K562 (cell line): ENCODE results near the gene LRRC61. TPM values are rescaled to one million over a fixed set of nuclear protein-coding genes. Genes with fewer than 3 reads are reported as not detected.

Experiments
- BRF1 ChIP-seq: IDR thresholded peaks from 3 replicates; pipeline ENCODE4 v1.6.1; 2011; ENCODE audit warnings: borderline replicate concordance, mild to moderate bottlenecking; ENCODE audit not compliant: insufficient read length; ENCODE audit errors: extremely low read depth
- COPS2 ChIP-seq: fragments of 450-650 bp; conservative IDR thresholded peaks from 2 replicates; pipeline ENCODE4 v1.6.1; 2016; ENCODE audit warnings: mild to moderate bottlenecking, moderate library complexity
- CTCFL ChIP-seq: IDR thresholded peaks from 2 replicates; pipeline ENCODE4 v1.6.1; 2011; ENCODE audit warnings: borderline replicate concordance, low read depth, mild to moderate bottlenecking, moderate library complexity, low read length; ENCODE audit not compliant: insufficient read depth, poor library complexity, severe bottlenecking
- GTF2E2 ChIP-seq: fragments of 200-800 bp; sonication (Bioruptor generic); IDR thresholded peaks from 2 replicates; pipeline ENCODE4 v1.6.1; 2016; ENCODE audit warnings: missing genetic modification characterization, missing compliant biosample characterization
- HDAC2 ChIP-seq: fragments of 450-650 bp; IDR thresholded peaks from 2 replicates; pipeline ENCODE4 v1.6.1; 2016; ENCODE audit warnings: mild to moderate bottlenecking
- KDM4B ChIP-seq, 2 experiments: fragments of 450-650 bp in 1 of 2; sonication (generic) in 1 of 2; IDR thresholded peaks; 2 replicates each; pipeline ENCODE4 v1.6.1; 2016 to 2017; ENCODE audit warnings: borderline replicate concordance in 2 of 2, antibody characterized with exemption in 1 of 2, low read depth in 1 of 2, mild to moderate bottlenecking in 1 of 2
- L3MBTL2 ChIP-seq: fragments of 450-650 bp; IDR thresholded peaks from 2 replicates; pipeline ENCODE4 v1.6.1; 2016; ENCODE audit warnings: mild to moderate bottlenecking, moderate library complexity
- LARP7 ChIP-seq: fragments of 450-650 bp; IDR thresholded peaks from 2 replicates; pipeline ENCODE4 v1.6.1; 2016
- MECOM ChIP-seq: fragments of 250-450 bp; sonication (Bioruptor Pico); IDR thresholded peaks from 2 replicates; pipeline ENCODE4 v1.8.0; 2022; ENCODE audit warnings: inconsistent platforms
- MITF ChIP-seq: IDR thresholded peaks from 2 replicates; pipeline ENCODE4 v1.6.1; 2014; ENCODE audit warnings: antibody characterized with exemption
- NKRF ChIP-seq: fragments of 450-650 bp; IDR thresholded peaks from 2 replicates; pipeline ENCODE4 v1.6.1; 2016; ENCODE audit warnings: borderline replicate concordance
- RFX1 ChIP-seq: fragments of 450-650 bp; IDR thresholded peaks from 2 replicates; pipeline ENCODE4 v1.6.1; 2016; ENCODE audit warnings: mild to moderate bottlenecking, moderate library complexity
- SAP30 ChIP-seq: fragments of 200-600 bp; sonication (generic); IDR thresholded peaks from 2 replicates; pipeline ENCODE4 v1.6.1; 2012; ENCODE audit warnings: borderline replicate concordance, low read depth, mild to moderate bottlenecking, moderate library complexity, low read length, control low read depth, inconsistent platforms; ENCODE audit not compliant: insufficient read depth, poor library complexity, severe bottlenecking
- UBTF ChIP-seq, 2 experiments: IDR thresholded peaks; 2 replicates each; pipeline ENCODE4 v1.6.1; 2012; ENCODE audit warnings: improper control_type of control experiment in 2 of 2, low read depth in 2 of 2, low read length in 2 of 2, borderline replicate concordance in 1 of 2
- XRCC3 ChIP-seq: fragments of 450-650 bp; IDR thresholded peaks from 2 replicates; pipeline ENCODE4 v1.6.1; 2017; ENCODE audit warnings: mild to moderate bottlenecking, moderate library complexity
- ZNF395 ChIP-seq: fragments of 200-800 bp; sonication (Bioruptor generic); IDR thresholded peaks from 2 replicates; pipeline ENCODE4 v1.6.1; 2017; ENCODE audit warnings: missing genetic modification characterization, missing compliant biosample characterization
- ZNF583 ChIP-seq: fragments of 250-450 bp; sonication (Bioruptor Pico); IDR thresholded peaks from 2 replicates; pipeline ENCODE4 v1.4.0; 2020
- polyA plus RNA-seq, 8 experiments: library from polyadenylated mRNA; depleted of rRNA in 4 of 8; stranded (reverse) in 5 of 8; unstranded in 3 of 8; fragments of >200 nt; fragmentation: Nextera tagmentation in 2 of 8; fragmentation: Illumina TruSeq in 1 of 8; extraction: Ambion mirVana in 2 of 8; extraction: Trizol in 1 of 8; gene quantifications; 2 replicates each; pipeline versions ENCODE4 v1.2.1 to v1.2.3, GENCODE V29; 2011 to 2014; ENCODE audit warnings: inconsistent platforms in 1 of 8, missing spikeins in 1 of 8
- total RNA-seq, 7 experiments: library from RNA; depleted of rRNA in 6 of 7; stranded (reverse); fragments of >200 nt in 6 of 7; fragmentation: Illumina TruSeq in 2 of 7; extraction: Trizol in 2 of 7; gene quantifications; 2 replicates each; pipeline versions ENCODE4 v1.2.1 to v1.2.3, GENCODE V29; 2011 to 2021; ENCODE audit warnings: low replicate concordance in 1 of 7

Gene LRRC61
- total and polyA plus RNA-seq, 9 of the 15 experiments (the other 6 are each of a cell fraction or from before 2014, with no cell fraction given) = 1.3 to 55.2 (median 35.2) TPM

- peak; percentile 93 for TF ChIP-seq ZNF395
- TF ChIP-seq HDAC2 = peak; percentile 60; the same call in 1 of the 2 replicates
- TF ChIP-seq MECOM = peak; percentile 71; the same call in 1 of the 2 replicates
- no peak for TF ChIP-seq BRF1
- no peak for TF ChIP-seq COPS2
- peak; percentile 97 for TF ChIP-seq GTF2E2 (tag)
- TF ChIP-seq UBTF (IDR thresholded peaks at IDR 0.05; ENCODE audit: borderline replicate concordance in 1 of 2, low read depth in 2 of 2, low read length in 2 of 2) = peak; percentile 82 to 85
- peak; percentile 87 for TF ChIP-seq MITF
- peak; percentile 6 for TF ChIP-seq CTCFL
- TF ChIP-seq ZNF583 (CRISPR knock-in tag) = no peak; the same call in none of the 2 replicates
- no peak for TF ChIP-seq LARP7
- no peak for TF ChIP-seq NKRF
- TF ChIP-seq RFX1 = peak; percentile 94
- peak; percentile 99 for TF ChIP-seq L3MBTL2
- TF ChIP-seq XRCC3 = no peak
- peak in 1 of 2 experiments; percentile 95; a peak in 2 of 4 replicates for TF ChIP-seq KDM4B (IDR thresholded peaks at IDR 0.05; ENCODE audit: borderline replicate concordance in 2 of 2, low read depth in 1 of 2)
- peak; percentile 28 for TF ChIP-seq SAP30
Observed at GRCh38 chr7:150368096-150368883, 45.1 kb downstream of the LRRC61 start, which contains the start of gene REPIN1 (continued).
